Nephron progenitor cell (in vitro differentiated cells): ENCODE data around the gene NAA20.

ENCODE experiments used
- DNase-seq: peaks from one replicate; pipeline ENCODE4 v3.0.0; 2021
- H3K27ac Mint-ChIP-seq: 2 replicates; pipeline ENCODE4 v1.8.0; 2021; ENCODE audit warnings: mild to moderate bottlenecking, moderate library complexity, mixed read lengths
- H3K27me3 Mint-ChIP-seq: 2 replicates; pipeline ENCODE4 v1.8.0; 2021; ENCODE audit warnings: mild to moderate bottlenecking, low read depth, mixed read lengths; ENCODE audit not compliant: poor library complexity
- H3K36me3 Mint-ChIP-seq: 2 replicates; pipeline ENCODE4 v1.8.0; 2021; ENCODE audit warnings: low read depth, mixed read lengths
- H3K4me1 Mint-ChIP-seq: 2 replicates; pipeline ENCODE4 v1.8.0; 2021; ENCODE audit warnings: mixed read lengths
- H3K4me3 Mint-ChIP-seq: 2 replicates; pipeline ENCODE4 v1.8.0; 2021; ENCODE audit warnings: mild to moderate bottlenecking, moderate library complexity, mixed read lengths
- H3K9me3 Mint-ChIP-seq: 2 replicates; pipeline ENCODE4 v1.8.0; 2021; ENCODE audit warnings: mild to moderate bottlenecking, moderate library complexity, mixed read lengths
- CTCF ChIP-seq: fragments of 200-600 bp; sonication (generic); IDR thresholded peaks from 2 replicates; pipeline ENCODE4 v1.5.0; 2021; ENCODE audit warnings: antibody characterized with exemption

NAA20 gene

GRCh38 chr20:19992996-19993908 lies 23.9 kb upstream of the NAA20 start:
- Mint-ChIP-seq H3K9me3 (no peaks in the 10 kb centered on the region), H3K36me3 (peaks cover 47% of the 10 kb centered on the region), H3K27ac (peak overlapping the region; percentile 97), H3K4me3 (no peak overlapping the region), H3K4me1 (peaks cover 55% of the 10 kb centered on the region), H3K27me3 (peaks cover 4% of the 10 kb centered on the region)
- TF ChIP-seq CTCF: no peak
- no peak for DNase-seq

GRCh38 chr20:19993958-19994669 lies 23.0 kb upstream of the NAA20 start:
- TF ChIP-seq CTCF: no peak
- peaks cover 4% of the 10 kb centered on the region for H3K27me3 Mint-ChIP-seq
- peaks cover 61% of the 10 kb centered on the region for H3K4me1 Mint-ChIP-seq
- H3K27ac Mint-ChIP-seq: peak overlapping the region; percentile 97
- peaks cover 51% of the 10 kb centered on the region for H3K36me3 Mint-ChIP-seq
- no peaks in the 10 kb centered on the region for H3K9me3 Mint-ChIP-seq
- no peak overlapping the region for H3K4me3 Mint-ChIP-seq
- no peak for DNase-seq

GRCh38 chr20:19995220-19995863 lies 21.8 kb upstream of the NAA20 start:
- Mint-ChIP-seq H3K27me3 (peaks cover 4% of the 10 kb centered on the region), H3K27ac (no peak overlapping the region), H3K4me3 (no peak overlapping the region), H3K36me3 (peaks cover 53% of the 10 kb centered on the region), H3K9me3 (no peaks in the 10 kb centered on the region), H3K4me1 (peaks cover 62% of the 10 kb centered on the region)
- peak; percentile 82 for TF ChIP-seq CTCF
- no peak for DNase-seq

GRCh38 chr20:19996222-19996621 lies 20.9 kb upstream of the NAA20 start:
- Mint-ChIP-seq H3K36me3 (peaks cover 57% of the 10 kb centered on the region), H3K27me3 (peaks cover 9% of the 10 kb centered on the region), H3K9me3 (no peaks in the 10 kb centered on the region), H3K4me1 (peaks cover 54% of the 10 kb centered on the region), H3K4me3 (no peak overlapping the region), H3K27ac (no peak overlapping the region)
- no peak for DNase-seq
- TF ChIP-seq CTCF: no peak

GRCh38 chr20:19996917-19997316 lies 20.2 kb upstream of the NAA20 start:
- Mint-ChIP-seq H3K4me3 (no peak overlapping the region), H3K4me1 (peaks cover 52% of the 10 kb centered on the region), H3K27me3 (peaks cover 9% of the 10 kb centered on the region), H3K9me3 (no peaks in the 10 kb centered on the region), H3K36me3 (peaks cover 62% of the 10 kb centered on the region), H3K27ac (peak overlapping the region; percentile 88)
- TF ChIP-seq CTCF: no peak
- DNase-seq: no peak
